Ascending aorta (tissue), 2 donors: ENCODE results near the gene PIR. TPM values are rescaled to one million over a fixed set of nuclear protein-coding genes. Genes with fewer than 3 reads are reported as not detected.

Experiments used
- DNase-seq, 2 donors: peaks; one replicate each; pipeline ENCODE4 v3.0.0-alpha.2; 2019; ENCODE audit warnings: low spot score in 2 of 2
- H3K27ac ChIP-seq, 2 donors: fragments of 200-600 bp; sonication (generic); one replicate each; pipeline ENCODE4 v1.5.1; 2016 to 2017; ENCODE audit warnings: mild to moderate bottlenecking in 1 of 2
- H3K27me3 ChIP-seq: fragments of 200-600 bp; sonication (generic); one replicate; pipeline ENCODE4 v1.5.1; 2017
- H3K36me3 ChIP-seq, 2 donors: fragments of 200-600 bp; sonication (generic); one replicate each; pipeline ENCODE4 v1.5.1; 2016
- H3K4me1 ChIP-seq, 2 donors: fragments of 200-600 bp; sonication (generic); one replicate each; pipeline ENCODE4 v1.5.1; 2016 to 2017; ENCODE audit warnings: mild to moderate bottlenecking in 1 of 2
- H3K4me3 ChIP-seq, 2 donors: fragments of 200-600 bp; sonication (generic); one replicate each; pipeline ENCODE4 v1.5.1; 2016 to 2017; ENCODE audit warnings: mild to moderate bottlenecking in 1 of 2
- H3K9me3 ChIP-seq, 2 donors: fragments of 200-600 bp; sonication (generic); one replicate each; pipeline ENCODE4 v1.5.1; 2016
- CTCF ChIP-seq, 3 experiments: fragments of 200-600 bp in 2 of 3; fragments of 450-650 bp in 1 of 3; sonication (generic) in 2 of 3; IDR thresholded peaks; one replicate each; pipeline ENCODE4 v1.5.1; 2016 to 2019; ENCODE audit warnings: antibody characterized with exemption in 3 of 3, mild to moderate bottlenecking in 1 of 3, moderate library complexity in 1 of 3
- intact Hi-C: fragments of 100-400 bp; cut with DNase I; formaldehyde crosslinking; loops from one replicate; pipeline ENCODE4 v1.15.1; 2023
- total RNA-seq: library from RNA; depleted of rRNA; stranded (reverse); fragments of >200 nt; gene quantifications from one replicate; pipeline ENCODE4 v1.1.0, GENCODE V29; 2016

Gene PIR
- 14.6 TPM for total RNA-seq

GRCh38 chrX:15493118-15493962, at the start of gene PIR:
PIR (minus strand) TSS chrX:15493333; CDS start chrX:15491257, 2,076 bp downstream.
- Histone ChIP-seq H3K36me3 (no peaks in the 10 kb centered on the region), H3K4me1 (no peaks in the 10 kb centered on the region), H3K4me3 (peak within 1 kb of the TSS; percentile 49 to 70), H3K9me3 (no peaks in the 10 kb centered on the region), H3K27me3 (no peaks in the 10 kb centered on the region), H3K27ac (peak within 1 kb of the TSS; percentile 44 to 56)
- DNase-seq: peak; percentile 57 to 93
- intact Hi-C loops: loop anchor here (2.0 to 5.0 kb wide), 4 partner anchors 23 to 364 kb away; no protein-coding TSS in a partner anchor
- peak in 2 of 3 experiments; percentile 36 to 56 for TF ChIP-seq CTCF (IDR thresholded peaks at IDR 0.05)

DNA sequence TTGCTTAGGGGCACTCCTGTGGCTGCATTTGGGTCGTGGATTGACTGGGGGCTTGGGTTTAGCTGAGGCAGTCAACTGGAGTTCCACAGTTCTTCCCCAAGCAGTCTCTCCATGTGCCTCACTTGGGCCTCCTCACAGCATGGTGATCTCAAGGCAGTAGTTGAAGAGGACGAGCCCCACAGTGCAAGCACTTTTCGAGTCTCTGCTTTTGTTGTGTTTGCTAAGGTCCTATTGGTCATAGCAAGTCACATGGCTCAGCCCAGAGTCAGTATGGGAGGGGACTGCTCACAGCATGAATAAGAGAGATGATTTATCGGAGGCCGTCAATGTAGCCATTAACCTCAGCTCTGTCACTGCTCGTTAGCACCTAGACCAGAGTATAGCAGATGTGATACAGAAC, 37.2 kb upstream of the PIR start:
- intact Hi-C loops: no loop called here
- no peak overlapping the region for H3K27ac ChIP-seq
- DNase-seq: no peak
- H3K4me3 ChIP-seq: no peak overlapping the region
- H3K4me1 ChIP-seq: no peaks in the 10 kb centered on the region
- no peaks in the 10 kb centered on the region for H3K36me3 ChIP-seq
- TF ChIP-seq CTCF (IDR thresholded peaks at IDR 0.05): no peak
- H3K27me3 ChIP-seq: no peaks in the 10 kb centered on the region
- no peaks in the 10 kb centered on the region for H3K9me3 ChIP-seq

DNA sequence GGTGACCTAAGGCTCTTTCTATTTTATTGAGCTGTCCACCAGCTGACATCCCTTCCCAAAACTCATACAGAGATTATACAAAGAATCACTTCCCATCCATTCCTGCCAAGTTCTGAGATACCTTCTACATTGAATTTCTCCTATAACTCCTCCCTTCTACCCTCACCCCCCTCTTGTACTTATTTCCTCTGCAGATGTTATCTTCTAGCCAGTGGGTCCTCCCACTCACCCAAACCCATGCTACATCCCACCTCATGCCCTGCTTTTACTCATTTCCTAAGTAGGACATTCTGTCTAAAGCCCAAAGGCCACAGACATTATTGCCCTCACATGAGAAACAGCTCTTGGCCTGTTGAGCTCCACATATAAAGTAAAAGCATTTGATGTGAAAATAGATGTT, 36.0 kb upstream of the PIR start:
- no peak for DNase-seq
- no peaks in the 10 kb centered on the region for H3K27me3 ChIP-seq
- intact Hi-C loops: no loop called here
- H3K4me3 ChIP-seq: no peak overlapping the region
- H3K36me3 ChIP-seq: no peaks in the 10 kb centered on the region
- H3K4me1 ChIP-seq: no peaks in the 10 kb centered on the region
- no peak for TF ChIP-seq CTCF (IDR thresholded peaks at IDR 0.05)
- no peaks in the 10 kb centered on the region for H3K9me3 ChIP-seq
- H3K27ac ChIP-seq: no peak overlapping the region

- Histone ChIP-seq H3K27ac (no peak overlapping the region), H3K36me3 (no peaks in the 10 kb centered on the region), H3K9me3 (no peaks in the 10 kb centered on the region), H3K4me1 (no peaks in the 10 kb centered on the region), H3K27me3 (no peaks in the 10 kb centered on the region), H3K4me3 (no peak overlapping the region)
- no peak for DNase-seq
- intact Hi-C loops: no loop called here
- no peak for TF ChIP-seq CTCF (IDR thresholded peaks at IDR 0.05)
Observed at GRCh38 chrX:15525664-15526416, 32.7 kb upstream of the PIR start.

DNA sequence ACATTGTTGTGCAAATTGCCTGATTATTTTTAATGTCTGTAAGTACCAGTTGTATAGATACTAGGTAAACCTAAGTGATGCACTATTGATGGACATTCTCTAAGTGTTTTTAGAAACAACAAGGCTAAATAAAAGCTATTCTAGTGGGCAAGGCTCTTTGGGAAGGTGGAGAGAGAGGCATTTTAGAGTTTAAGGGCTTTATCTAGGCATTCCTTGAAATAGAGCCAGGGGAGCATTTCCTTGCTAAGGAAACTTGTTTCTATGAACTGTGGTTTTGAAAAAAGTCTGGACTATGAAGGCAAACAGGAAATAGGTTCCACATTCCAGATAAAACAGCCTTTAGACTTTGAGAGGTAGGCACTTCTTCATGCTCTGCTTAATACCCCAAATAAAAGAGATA, 31.3 kb upstream of the PIR start:
- TF ChIP-seq CTCF (IDR thresholded peaks at IDR 0.05): no peak
- no peaks in the 10 kb centered on the region for H3K4me1 ChIP-seq
- H3K27me3 ChIP-seq: no peaks in the 10 kb centered on the region
- H3K36me3 ChIP-seq: no peaks in the 10 kb centered on the region
- no peak for DNase-seq
- H3K9me3 ChIP-seq: no peaks in the 10 kb centered on the region
- H3K27ac ChIP-seq: no peak overlapping the region
- H3K4me3 ChIP-seq: no peak overlapping the region
- intact Hi-C loops: no loop called here
